ENCODE results near the gene SLC22A23.

GRCh38 chr6:3408665-3409064 lies 48.2 kb downstream of the SLC22A23 start:
- TF ChIP-seq CTCF (IDR thresholded peaks at IDR 0.05) (no peak), ZFX (IDR thresholded peaks at IDR 0.05; ENCODE audit: borderline replicate concordance) (no peak)

Measured in 22Rv1 (cell line).